Measurements from ENCODE around the gene CBFA2T3. TPM values are rescaled to one million over a fixed set of nuclear protein-coding genes. Genes with fewer than 3 reads are reported as not detected.

Gene CBFA2T3
- total and polyA plus RNA-seq, 2 of the 8 experiments (the other 6 are each of a cell fraction or from before 2014, with no cell fraction given): 0.51 to 1.3 TPM

- Histone ChIP-seq H3K4me1 (replicated peaks in 1 of 4; ENCODE audit: control insufficient read depth in 3 of 4, insufficient read depth in 4 of 4, low read length in 3 of 4) (peaks cover 0 to 14% (median 11%) of the 10 kb centered on the region in 4 experiments; a peak in 6 of 7 replicates), H3K14ac (ENCODE audit: insufficient read length) (no peak overlapping the region), H4K5ac (ENCODE audit: insufficient read length, low read depth, low read length) (no peak overlapping the region), H3K79me1 (ENCODE audit: low read depth, low read length) (no peaks in the 10 kb centered on the region), H2AK5ac (ENCODE audit: low read depth, low read length) (no peak overlapping the region), H2BK120ac (replicated peaks; ENCODE audit: low read depth, low read length) (no peak overlapping the region), H4K20me1 (replicated peaks in 1 of 2; ENCODE audit: control insufficient read depth in 1 of 2, insufficient read depth in 2 of 2, low read length in 2 of 2) (no peaks in the 10 kb centered on the region), H2BK5ac (ENCODE audit: low read depth, low read length) (peak overlapping the region; percentile 26; the same call in 1 of the 2 replicates), H3K27me3 (replicated peaks in 1 of 4; ENCODE audit: control insufficient read depth in 3 of 4, extremely low read depth in 1 of 4, insufficient read depth in 3 of 4, low read length in 3 of 4) (no peaks in the 10 kb centered on the region; a peak in 1 of 7 replicates), H2BK15ac (ENCODE audit: low read length) (no peak overlapping the region), H3K56ac (replicated peaks; ENCODE audit: insufficient read length, low read depth, low read length) (no peak overlapping the region), H2BK12ac (ENCODE audit: low read depth, low read length) (peak overlapping the region; percentile 1; the same call in 1 of the 2 replicates), H3K9ac (replicated peaks in 1 of 4; ENCODE audit: extremely low read depth in 1 of 4, low read depth in 3 of 4, low read length in 3 of 4) (no peak overlapping the region), H2AFZ (ENCODE audit: low read length) (peak overlapping the region; percentile 6; the same call in 1 of the 2 replicates), H2BK20ac (ENCODE audit: low read length) (peak overlapping the region; percentile 48; the same call in 1 of the 2 replicates), H4K91ac (replicated peaks; ENCODE audit: insufficient read length, low read length) (no peak overlapping the region), H4K8ac (ENCODE audit: extremely low read depth, insufficient read depth, low read length) (no peak overlapping the region; the same call in 1 of the 2 replicates), H3K18ac (ENCODE audit: extremely low read depth, low read length) (no peak overlapping the region; the same call in none of the 2 replicates), H3K4ac (replicated peaks; ENCODE audit: insufficient read length, low read depth, low read length) (no peak overlapping the region), H3K36me3 (ENCODE audit: control insufficient read depth in 2 of 4, insufficient read depth in 4 of 4, low read length in 3 of 4) (no peaks in the 10 kb centered on the region), H3K23ac (ENCODE audit: insufficient read length) (no peak overlapping the region), H3K4me2 (ENCODE audit: insufficient read depth in 1 of 2, low read depth in 2 of 2, low read length in 2 of 2) (peak overlapping the region; percentile 26 to 55; a peak in 3 of 4 replicates), H3K9me3 (ENCODE audit: insufficient read depth in 2 of 2, low read depth in 1 of 2, low read length in 1 of 2) (peaks cover 13 to 14% of the 10 kb centered on the region in 2 experiments), H3K79me2 (ENCODE audit: control insufficient read depth in 1 of 2, insufficient read depth in 2 of 2, low read length in 2 of 2) (no peaks in the 10 kb centered on the region), H3K4me3 (ENCODE audit: extremely low read depth in 1 of 4, insufficient read depth in 2 of 4, low read depth in 3 of 4, low read length in 4 of 4) (peak overlapping the region in 1 of 4 experiments; percentile 7; a peak in 1 of 8 replicates), H3K23me2 (ENCODE audit: low read depth, low read length) (no peaks in the 10 kb centered on the region), H3K27ac (ENCODE audit: low read depth, low read length) (no peak overlapping the region)
- DNase-seq (ENCODE audit: low read depth in 1 of 2, low spot score in 2 of 2) (no peak), FAIRE-seq (no peak)
- WGBS, 2 experiments (ENCODE audit: extremely low coverage in 1 of 2, insufficient coverage in 1 of 2, insufficient read length in 1 of 2, insufficient replicate concordance in 2 of 2, low coverage in 1 of 2, low lambda C conversion rate in 2 of 2, missing lambda C conversion rate in 1 of 2): 33% methylated on average over 6 of the region's 6 CpGs; no CpG with 5 or more reads in 1 of the 2 experiments
- ChIA-PET POLR2A (ENCODE audit: partially characterized antibody) (interaction anchor here (1.0 kb wide), 1 partner anchor 14 kb away, joined by 4 read pairs; no protein-coding TSS in a partner anchor), CTCF (ENCODE audit: partially characterized antibody) (interaction anchor here (0.8 to 0.9 kb wide), 2 partner anchors 114 to 174 kb away, joined by 3 to 4 read pairs; no protein-coding TSS in a partner anchor)
- TF ChIP-seq, protein P1, sequence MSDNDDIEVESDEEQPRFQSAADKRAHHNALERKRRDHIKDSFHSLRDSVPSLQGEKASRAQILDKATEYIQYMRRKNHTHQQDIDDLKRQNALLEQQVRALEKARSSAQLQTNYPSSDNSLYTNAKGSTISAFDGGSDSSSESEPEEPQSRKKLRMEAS (IDR thresholded peaks at IDR 0.05): 0 out of 2 replicates have a peak, but pooled peaks have one; percentile 30
- no peak for TF ChIP-seq ZNF274 (IDR thresholded peaks at IDR 0.05; ENCODE audit: borderline replicate concordance, extremely low read depth, low read length)
Measured at GRCh38 chr16:88993166-88993761, 16.3 kb upstream of the CBFA2T3 start.
